AML-193 (cell line): Measurements from ENCODE around the gene BICDL1.

Source experiments
- DNase-seq, 2 experiments: peaks; one replicate each; lab custom pipeline; 2025; lab: John Stamatoyannopoulos, UW

The BICDL1 gene

GRCh38 chr12:120102189-120103043 is 113.4 kb downstream of the BICDL1 start:
- DNase-seq = no peak

- no peak for DNase-seq
These were observed 114.0 kb downstream of the BICDL1 start for GRCh38 chr12:120103044-120103338.

- no peak for DNase-seq
These were observed 114.3 kb downstream of the BICDL1 start for GRCh38 chr12:120103371-120103770.

GRCh38 chr12:120106151-120106550 is 117.1 kb downstream of the BICDL1 start:
- peak in 1 of 2 experiments; percentile 1 for DNase-seq

- DNase-seq = no peak
These were observed 120.7 kb downstream of the BICDL1 start for GRCh38 chr12:120109570-120110267.

- peak; percentile 70 to 80 for DNase-seq
These were observed 121.8 kb downstream of the BICDL1 start for GRCh38 chr12:120110550-120111501.

GRCh38 chr12:120115066-120115465 is 126.0 kb downstream of the BICDL1 start:
- DNase-seq = no peak

GRCh38 chr12:120115692-120116440 is 126.8 kb downstream of the BICDL1 start:
- DNase-seq = peak; percentile 35 to 39

- no peak for DNase-seq
These were observed 127.4 kb downstream of the BICDL1 start, which contains the start of gene RAB35 for GRCh38 chr12:120116441-120116791. RAB35 (minus strand) TSS chr12:120116753; CDS start chr12:120116650, 103 bp downstream.

GRCh38 chr12:120116792-120117651 is 128.0 kb downstream of the BICDL1 start:
- DNase-seq = peak; percentile 81

- DNase-seq = no peak
These were observed 128.9 kb downstream of the BICDL1 start for GRCh38 chr12:120117961-120118320.

- no peak for DNase-seq
These were observed 129.5 kb downstream of the BICDL1 start for GRCh38 chr12:120118321-120119061.

GRCh38 chr12:120119271-120119973 is 130.4 kb downstream of the BICDL1 start:
- DNase-seq = peak; percentile 40 to 53

- DNase-seq = no peak
These were observed 132.3 kb downstream of the BICDL1 start for GRCh38 chr12:120121343-120121742.

- no peak for DNase-seq
These were observed 132.8 kb downstream of the BICDL1 start for GRCh38 chr12:120121766-120122293.

GRCh38 chr12:120125029-120125428 is 136.0 kb downstream of the BICDL1 start:
- no peak for DNase-seq

- no peak for DNase-seq
These were observed 137.0 kb downstream of the BICDL1 start for GRCh38 chr12:120125792-120126634.

GRCh38 chr12:120126635-120127005 is 137.6 kb downstream of the BICDL1 start:
- DNase-seq = peak; percentile 88 to 91
